WTC11 (cell line): ENCODE measurements around the gene BACH2. TPM values are rescaled to one million over a fixed set of nuclear protein-coding genes. Genes with fewer than 3 reads are reported as not detected.

ENCODE experiments used
- ATAC-seq: fragments of 200-7000 bp; cut with Tn5 transposase; 2 replicates; pipeline ENCODE4 v1.10.0; 2021; ENCODE audit warnings: mild to moderate bottlenecking, moderate library complexity
- CTCF ChIA-PET: fragments of 300-600 bp; sonication (Branson Sonifier 250); formaldehyde crosslinking; loops from one replicate; lab custom pipeline; 2021; ENCODE audit warnings: antibody characterized with exemption; lab: Charles Lee
- POLR2A ChIA-PET: fragments of 350-600 bp; sonication (Branson Sonifier 250); formaldehyde crosslinking; loops from one replicate; lab custom pipeline; 2021; ENCODE audit warnings: antibody characterized with exemption; lab: Charles Lee
- DNase-seq: peaks from one replicate; pipeline ENCODE4 v3.0.0; 2021; ENCODE audit warnings: low spot score
- H3K27ac Mint-ChIP-seq: 2 replicates; pipeline ENCODE4 v1.8.0; 2021; ENCODE audit warnings: mixed read lengths
- H3K27me3 Mint-ChIP-seq: 2 replicates; pipeline ENCODE4 v1.8.0; 2021; ENCODE audit warnings: low read depth, mild to moderate bottlenecking, moderate library complexity, mixed read lengths
- H3K36me3 Mint-ChIP-seq: 2 replicates; pipeline ENCODE4 v1.8.0; 2021; ENCODE audit warnings: mixed read lengths
- H3K4me1 Mint-ChIP-seq: 2 replicates; pipeline ENCODE4 v1.8.0; 2022; ENCODE audit warnings: mixed read lengths
- H3K4me3 Mint-ChIP-seq: 2 replicates; pipeline ENCODE4 v1.8.0; 2021; ENCODE audit warnings: mild to moderate bottlenecking, moderate library complexity, mixed read lengths
- H3K9me3 Mint-ChIP-seq: 2 replicates; pipeline ENCODE4 v1.8.0; 2021; ENCODE audit warnings: mixed read lengths
- CBFB ChIP-seq: sonication (generic); formaldehyde crosslinking; IDR thresholded peaks from 2 replicates; pipeline ENCODE4 v1.8.1; 2022; ENCODE audit warnings: mild to moderate bottlenecking, low read depth, missing genetic modification reagents
- E2F4 ChIP-seq: sonication (generic); formaldehyde crosslinking; IDR thresholded peaks from 2 replicates; pipeline ENCODE4 v1.8.1; 2022; ENCODE audit warnings: low read depth, mild to moderate bottlenecking, moderate library complexity, missing genetic modification reagents, borderline replicate concordance
- FOXJ3 ChIP-seq: sonication (generic); formaldehyde crosslinking; IDR thresholded peaks from 2 replicates; pipeline ENCODE4 v1.9.0; 2021; ENCODE audit warnings: missing genetic modification reagents, mild to moderate bottlenecking, borderline replicate concordance
- IRF1 ChIP-seq: sonication (generic); formaldehyde crosslinking; IDR thresholded peaks from 2 replicates; pipeline ENCODE4 v1.8.0; 2023; ENCODE audit warnings: missing genetic modification reagents
- JAZF1 ChIP-seq: fragments of 250-450 bp; sonication (Bioruptor Pico); IDR thresholded peaks from 2 replicates; pipeline ENCODE4 v1.9.0; 2021; ENCODE audit warnings: moderate library complexity, mild to moderate bottlenecking, inconsistent platforms
- NFYB ChIP-seq: sonication (generic); formaldehyde crosslinking; conservative IDR thresholded peaks from 2 replicates; pipeline ENCODE4 v1.8.0; 2022; ENCODE audit warnings: low read depth, missing genetic modification reagents
- PRDM15 ChIP-seq: sonication (generic); formaldehyde crosslinking; IDR thresholded peaks from 2 replicates; pipeline ENCODE4 v1.8.0; 2022; ENCODE audit warnings: missing genetic modification reagents
- PREB ChIP-seq: sonication (generic); formaldehyde crosslinking; IDR thresholded peaks from 2 replicates; pipeline ENCODE4 v1.8.1; 2022; ENCODE audit warnings: mild to moderate bottlenecking, missing genetic modification reagents, moderate library complexity, borderline replicate concordance
- TEAD1 ChIP-seq: sonication (generic); formaldehyde crosslinking; IDR thresholded peaks from 2 replicates; pipeline ENCODE4 v1.8.0; 2022; ENCODE audit warnings: mild to moderate bottlenecking, missing genetic modification reagents
- ZBTB21 ChIP-seq: sonication (generic); formaldehyde crosslinking; IDR thresholded peaks from 2 replicates; pipeline ENCODE4 v1.8.1; 2023; ENCODE audit warnings: mild to moderate bottlenecking, missing genetic modification reagents, borderline replicate concordance
- ZNF232 ChIP-seq: sonication (generic); formaldehyde crosslinking; IDR thresholded peaks from 2 replicates; pipeline ENCODE4 v1.8.0; 2022; ENCODE audit warnings: mild to moderate bottlenecking, missing genetic modification reagents
- ZNF263 ChIP-seq: sonication (generic); formaldehyde crosslinking; IDR thresholded peaks from 2 replicates; pipeline ENCODE4 v1.8.1; 2022; ENCODE audit warnings: low read depth, mild to moderate bottlenecking, moderate library complexity, missing genetic modification reagents
- ZNF425 ChIP-seq: fragments of 250-450 bp; sonication (Bioruptor Pico); conservative IDR thresholded peaks from 2 replicates; pipeline ENCODE4 v1.9.0; 2021; ENCODE audit warnings: mild to moderate bottlenecking
- ZSCAN18 ChIP-seq: fragments of 250-450 bp; sonication (Bioruptor Pico); IDR thresholded peaks from 2 replicates; pipeline ENCODE4 v2.1.2; 2022; ENCODE audit warnings: mild to moderate bottlenecking, moderate library complexity
- total RNA-seq: library from RNA; stranded (reverse); gene quantifications from 3 replicates; pipeline ENCODE4 v1.2.3, GENCODE V29; 2021
- TF ChIP-seq, protein P1 (sequence below): sonication (generic); formaldehyde crosslinking; conservative IDR thresholded peaks from 2 replicates; pipeline ENCODE4 v1.8.1; 2022; ENCODE audit warnings: mild to moderate bottlenecking, missing genetic modification reagents
- TF ChIP-seq, protein P2 (sequence below): fragments of 250-450 bp; sonication (Bioruptor Pico); IDR thresholded peaks from 2 replicates; pipeline ENCODE4 v1.9.0; 2021; ENCODE audit warnings: mild to moderate bottlenecking
- TF ChIP-seq, protein P3 (sequence below): sonication (generic); formaldehyde crosslinking; IDR thresholded peaks from 2 replicates; pipeline ENCODE4 v1.8.0; 2022; ENCODE audit warnings: mild to moderate bottlenecking, missing genetic modification reagents

Gene BACH2
- total RNA-seq, 1 experiment from 2014 or later: 5.9 TPM

DNA sequence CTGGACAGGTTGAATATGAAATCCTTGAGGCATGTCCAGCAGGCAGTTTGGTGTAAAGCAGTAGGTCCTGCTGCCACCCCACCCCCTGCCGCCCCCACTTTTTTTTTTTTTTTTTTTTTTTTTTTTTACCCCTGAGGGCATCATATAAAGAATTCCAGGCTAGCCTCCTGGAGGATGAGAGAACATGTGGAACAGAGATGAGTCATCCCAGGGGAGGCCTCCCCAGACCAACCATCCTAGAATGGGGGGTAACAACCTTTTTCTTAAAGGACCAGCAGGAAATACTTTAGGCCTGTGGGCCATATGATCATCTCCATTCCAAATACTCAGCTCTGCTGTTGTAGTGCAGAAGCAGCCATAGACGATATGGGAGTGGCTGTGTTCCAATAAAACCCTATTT is 231.5 kb downstream of the BACH2 start (continued):
- TF ChIP-seq ZNF425 (CRISPR knock-in tag) (no peak), CBFB (CRISPR knock-in tag) (no peak), ZBTB21 (CRISPR knock-in tag) (no peak), ZNF263 (CRISPR knock-in tag) (no peak), ZSCAN18 (no peak), TEAD1 (CRISPR knock-in tag) (no peak)
- TF ChIP-seq, protein P1, sequence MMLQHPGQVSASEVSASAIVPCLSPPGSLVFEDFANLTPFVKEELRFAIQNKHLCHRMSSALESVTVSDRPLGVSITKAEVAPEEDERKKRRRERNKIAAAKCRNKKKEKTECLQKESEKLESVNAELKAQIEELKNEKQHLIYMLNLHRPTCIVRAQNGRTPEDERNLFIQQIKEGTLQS (CRISPR knock-in tag): no peak
- TF ChIP-seq, protein P2, sequence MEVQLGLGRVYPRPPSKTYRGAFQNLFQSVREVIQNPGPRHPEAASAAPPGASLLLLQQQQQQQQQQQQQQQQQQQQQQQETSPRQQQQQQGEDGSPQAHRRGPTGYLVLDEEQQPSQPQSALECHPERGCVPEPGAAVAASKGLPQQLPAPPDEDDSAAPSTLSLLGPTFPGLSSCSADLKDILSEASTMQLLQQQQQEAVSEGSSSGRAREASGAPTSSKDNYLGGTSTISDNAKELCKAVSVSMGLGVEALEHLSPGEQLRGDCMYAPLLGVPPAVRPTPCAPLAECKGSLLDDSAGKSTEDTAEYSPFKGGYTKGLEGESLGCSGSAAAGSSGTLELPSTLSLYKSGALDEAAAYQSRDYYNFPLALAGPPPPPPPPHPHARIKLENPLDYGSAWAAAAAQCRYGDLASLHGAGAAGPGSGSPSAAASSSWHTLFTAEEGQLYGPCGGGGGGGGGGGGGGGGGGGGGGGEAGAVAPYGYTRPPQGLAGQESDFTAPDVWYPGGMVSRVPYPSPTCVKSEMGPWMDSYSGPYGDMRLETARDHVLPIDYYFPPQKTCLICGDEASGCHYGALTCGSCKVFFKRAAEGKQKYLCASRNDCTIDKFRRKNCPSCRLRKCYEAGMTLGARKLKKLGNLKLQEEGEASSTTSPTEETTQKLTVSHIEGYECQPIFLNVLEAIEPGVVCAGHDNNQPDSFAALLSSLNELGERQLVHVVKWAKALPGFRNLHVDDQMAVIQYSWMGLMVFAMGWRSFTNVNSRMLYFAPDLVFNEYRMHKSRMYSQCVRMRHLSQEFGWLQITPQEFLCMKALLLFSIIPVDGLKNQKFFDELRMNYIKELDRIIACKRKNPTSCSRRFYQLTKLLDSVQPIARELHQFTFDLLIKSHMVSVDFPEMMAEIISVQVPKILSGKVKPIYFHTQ: no peak
- TF ChIP-seq, all 79 proteins: peak for 0

- ATAC-seq (no peak), DNase-seq (no peak)
- no peaks in the 10 kb centered on the region for H3K4me1 Mint-ChIP-seq
- no peak overlapping the region for H3K4me3 Mint-ChIP-seq
- CTCF ChIA-PET: no interaction called here
- no peaks in the 10 kb centered on the region for H3K36me3 Mint-ChIP-seq
- no peak overlapping the region for H3K27ac Mint-ChIP-seq
- POLR2A ChIA-PET: no interaction called here
- H3K27me3 Mint-ChIP-seq: peaks cover 5% of the 10 kb centered on the region; the same call in 1 of the 2 replicates
- peaks cover 5% of the 10 kb centered on the region; the same call in 1 of the 2 replicates for H3K9me3 Mint-ChIP-seq
- TF ChIP-seq, protein P3, sequence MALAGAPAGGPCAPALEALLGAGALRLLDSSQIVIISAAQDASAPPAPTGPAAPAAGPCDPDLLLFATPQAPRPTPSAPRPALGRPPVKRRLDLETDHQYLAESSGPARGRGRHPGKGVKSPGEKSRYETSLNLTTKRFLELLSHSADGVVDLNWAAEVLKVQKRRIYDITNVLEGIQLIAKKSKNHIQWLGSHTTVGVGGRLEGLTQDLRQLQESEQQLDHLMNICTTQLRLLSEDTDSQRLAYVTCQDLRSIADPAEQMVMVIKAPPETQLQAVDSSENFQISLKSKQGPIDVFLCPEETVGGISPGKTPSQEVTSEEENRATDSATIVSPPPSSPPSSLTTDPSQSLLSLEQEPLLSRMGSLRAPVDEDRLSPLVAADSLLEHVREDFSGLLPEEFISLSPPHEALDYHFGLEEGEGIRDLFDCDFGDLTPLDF (CRISPR knock-in tag): no peak
- no peak for TF ChIP-seq ZNF232 (CRISPR knock-in tag)
- no peak for TF ChIP-seq TEAD1 (CRISPR knock-in tag)
- TF ChIP-seq NFYB (CRISPR knock-in tag): no peak
- no peak for TF ChIP-seq PRDM15 (CRISPR knock-in tag)
- no peak for TF ChIP-seq PREB (CRISPR knock-in tag)
- no peak for TF ChIP-seq IRF1
- no peak for TF ChIP-seq E2F4 (CRISPR knock-in tag)
- no peak for TF ChIP-seq JAZF1
- no peak for TF ChIP-seq ZNF263 (CRISPR knock-in tag)
- TF ChIP-seq FOXJ3 (CRISPR knock-in tag): no peak
Observed at GRCh38 chr6:90062667-90063066, 234.0 kb downstream of the BACH2 start.
